A549 (cell line): ENCODE measurements around the gene SPSB1. TPM values are rescaled to one million over a fixed set of nuclear protein-coding genes. Genes with fewer than 3 reads are reported as not detected.

ENCODE experiments used
- ATAC-seq, 2 experiments: fragments of 200-7000 bp in 1 of 2; fragments of >200 bp in 1 of 2; cut with Nextera tagmentation in 1 of 2; cut with Tn5 transposase in 1 of 2; 3 replicates each; pipeline versions ENCODE4 v1.8.0 to v1.9.1; 2018 to 2020; ENCODE audit warnings: mild to moderate bottlenecking in 1 of 2, moderate library complexity in 1 of 2
- CTCF ChIA-PET: fragments of 300-600 bp; sonication (Branson Sonifier 250); formaldehyde crosslinking; extraction: SDS; loops from one replicate; lab custom pipeline; 2021; ENCODE audit warnings: antibody characterized with exemption, inconsistent platforms; lab: Yijun Ruan, JAX
- POLR2A ChIA-PET: fragments of 350-600 bp; formaldehyde crosslinking; extraction: SDS; loops from one replicate; lab custom pipeline; 2021; ENCODE audit warnings: antibody characterized with exemption, inconsistent platforms; lab: Yijun Ruan, JAX
- DNase-seq, 2 experiments: peaks; one replicate each; pipeline versions ENCODE4 v3.0.0 to v3.0.0-alpha.2; 2011 to 2016; ENCODE audit warnings: low read depth in 1 of 2, low spot score in 1 of 2
- FAIRE-seq: peaks from 2 replicates; lab custom pipeline; 2011; peaks lifted over from hg19 to GRCh38; lab: Jason Lieb, UNC
- H3K27ac ChIP-seq, 2 experiments: fragments of >200 bp; sonication (Bioruptor Twin); formaldehyde crosslinking; 3 replicates each; pipeline ENCODE4 v1.5.1; 2016 to 2017
- H3K4me1 ChIP-seq: fragments of >200 bp; sonication (Bioruptor Twin); formaldehyde crosslinking; 3 replicates; pipeline ENCODE4 v1.6.1; 2016
- H3K4me2 ChIP-seq: fragments of >200 bp; sonication (Bioruptor Twin); formaldehyde crosslinking; 3 replicates; pipeline ENCODE4 v1.6.1; 2016
- H3K4me3 ChIP-seq: fragments of >200 bp; sonication (Bioruptor Twin); formaldehyde crosslinking; 3 replicates; pipeline ENCODE4 v1.5.1; 2016
- H3K9me3 ChIP-seq: fragments of >200 bp; sonication (Bioruptor Twin); formaldehyde crosslinking; 3 replicates; pipeline ENCODE4 v1.6.1; 2016
- BHLHE40 ChIP-seq: IDR thresholded peaks from 2 replicates; pipeline ENCODE4 v1.6.1; 2012; ENCODE audit warnings: low read depth, low read length, inconsistent platforms
- CBX2 ChIP-seq: fragments of 200-600 bp; sonication (generic); IDR thresholded peaks from 2 replicates; pipeline ENCODE4 v1.6.1; 2016; ENCODE audit warnings: low read depth, mild to moderate bottlenecking, borderline replicate concordance
- CEBPB ChIP-seq, 2 experiments: fragments of >200 bp in 1 of 2; sonication (Bioruptor Twin) in 1 of 2; formaldehyde crosslinking in 1 of 2; IDR thresholded peaks; 2 replicates each; pipeline ENCODE4 v1.6.1; 2012 to 2016
- EHF ChIP-seq: fragments of 250-450 bp; sonication (Bioruptor Pico); IDR thresholded peaks from 2 replicates; pipeline ENCODE4 v1.5.0; 2020; ENCODE audit warnings: mild to moderate bottlenecking
- EP300 ChIP-seq, 2 experiments: fragments of >200 bp; sonication (Bioruptor Twin); formaldehyde crosslinking; IDR thresholded peaks; 2 replicates in 1 of 2; 3 replicates in 1 of 2; pipeline ENCODE4 v1.6.1; 2016 to 2017
- HEYL ChIP-seq: fragments of 250-450 bp; sonication (Bioruptor Pico); IDR thresholded peaks from 2 replicates; pipeline ENCODE4 v1.8.0; 2021; ENCODE audit warnings: mild to moderate bottlenecking, moderate library complexity
- HOXB13 ChIP-seq: fragments of 250-450 bp; sonication (Bioruptor Pico); IDR thresholded peaks from 2 replicates; pipeline ENCODE4 v1.5.0; 2020; ENCODE audit warnings: low read depth, mild to moderate bottlenecking, moderate library complexity
- JUNB ChIP-seq: fragments of >200 bp; sonication (Bioruptor Twin); formaldehyde crosslinking; IDR thresholded peaks from 2 replicates; pipeline ENCODE4 v1.6.1; 2016
- KDM5A ChIP-seq: fragments of 200-600 bp; sonication (generic); IDR thresholded peaks from 2 replicates; pipeline ENCODE4 v1.6.1; 2016; ENCODE audit warnings: antibody characterized with exemption, mild to moderate bottlenecking
- PHF8 ChIP-seq: fragments of 200-600 bp; sonication (generic); IDR thresholded peaks from 2 replicates; pipeline ENCODE4 v1.6.1; 2016; ENCODE audit warnings: low read depth, mild to moderate bottlenecking, antibody characterized with exemption, moderate library complexity, borderline replicate concordance
- POLR2AphosphoS2 ChIP-seq: conservative IDR thresholded peaks from 2 replicates; pipeline ENCODE4 v1.6.1; 2012; ENCODE audit warnings: low read length, improper control_type of control experiment, inconsistent platforms
- RCOR1 ChIP-seq: fragments of 150-350 bp; IDR thresholded peaks from 2 replicates; pipeline ENCODE4 v1.6.1; 2014; ENCODE audit warnings: antibody characterized with exemption, low read length, low read depth
- RFX5 ChIP-seq: fragments of 450-650 bp; IDR thresholded peaks from 2 replicates; pipeline ENCODE4 v1.7.1; 2014; ENCODE audit warnings: antibody characterized with exemption, mild to moderate bottlenecking, moderate library complexity
- WGBS: methylation state at CpG from one replicate; pipeline ENCODE4 v1.1.6; 2017; ENCODE audit errors: missing lambda C conversion rate; 5-methylcytosine and 5-hydroxymethylcytosine counted together
- polyA plus RNA-seq, 4 experiments: library from polyadenylated mRNA; depleted of rRNA in 3 of 4; stranded (reverse); fragments of >200 nt; fragmentation: RNase III in 1 of 4; extraction: RNeasy Plus Mini Kit Qiagen cat#74134 plus additional on column Dnase treatment in 1 of 4; gene quantifications; 2 replicates in 3 of 4; 3 replicates in 1 of 4; pipeline ENCODE4 v1.2.3, GENCODE V29; 2011 to 2017
- TF ChIP-seq, protein P1 (sequence below): IDR thresholded peaks from 2 replicates; pipeline ENCODE4 v1.6.1; 2012; ENCODE audit warnings: low read depth, borderline replicate concordance
- TF ChIP-seq, protein P2 (sequence below): fragments of >200 bp; sonication (Bioruptor Twin); formaldehyde crosslinking; IDR thresholded peaks from 3 replicates; pipeline ENCODE4 v1.5.1; 2016
- TF ChIP-seq, protein P3 (sequence below): fragments of 150-350 bp; IDR thresholded peaks from 2 replicates; pipeline ENCODE4 v1.6.1; 2014; ENCODE audit warnings: low read depth, mild to moderate bottlenecking, low read length
- TF ChIP-seq, protein P4 (sequence below): IDR thresholded peaks from 2 replicates; pipeline ENCODE4 v1.6.1; 2012
- TF ChIP-seq, protein P5 (sequence below): fragments of >200 bp; sonication (Bioruptor Twin); formaldehyde crosslinking; IDR thresholded peaks from 3 replicates; pipeline ENCODE4 v1.6.1; 2016
- TF ChIP-seq, protein P6 (sequence below): IDR thresholded peaks from 2 replicates; pipeline ENCODE4 v1.6.1; 2012

Gene SPSB1
- polyA plus RNA-seq, 2 of the 4 experiments (the other 2 are of a cell fraction), result 22.3 to 23.7 TPM

DNA sequence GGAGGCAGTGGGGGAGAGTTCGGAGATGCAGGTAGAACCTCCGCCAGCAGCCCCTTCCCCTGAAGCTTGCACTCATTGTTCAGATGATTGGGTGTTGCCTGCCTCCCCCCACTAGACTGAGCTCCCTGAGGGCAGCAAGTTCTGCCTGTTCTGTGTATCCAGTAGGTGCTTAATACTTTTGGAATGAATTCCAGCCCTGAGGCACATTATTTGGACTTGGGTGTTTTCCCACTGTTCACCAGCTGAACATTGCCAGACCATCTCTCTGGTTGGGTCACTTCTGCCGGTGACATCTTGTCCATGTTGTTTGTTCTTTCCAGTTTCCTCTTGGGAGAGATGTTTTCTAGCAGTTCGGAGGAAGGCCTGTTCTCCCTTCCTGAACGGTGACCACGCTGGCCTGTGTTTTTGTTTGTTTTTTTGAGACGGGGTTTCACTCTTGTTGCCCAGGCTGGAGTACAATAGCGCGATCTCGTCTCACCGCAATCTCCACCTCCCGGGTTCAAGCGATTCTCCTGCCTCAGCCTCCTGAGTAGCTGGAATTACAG lies 48.7 kb downstream of the SPSB1 start:
- Histone ChIP-seq H3K9me3 (peaks cover 2% of the 10 kb centered on the region; the same call in 1 of the 3 replicates), H3K4me2 (no peak overlapping the region), H3K27ac (no peak overlapping the region), H3K4me3 (no peak overlapping the region)
- FAIRE-seq (no peak), DNase-seq (no peak)
- 95% methylated on average over 11 of the region's 13 CpGs for WGBS
- TF ChIP-seq PHF8 (no peak), JUNB (no peak)
- TF ChIP-seq, protein P1, sequence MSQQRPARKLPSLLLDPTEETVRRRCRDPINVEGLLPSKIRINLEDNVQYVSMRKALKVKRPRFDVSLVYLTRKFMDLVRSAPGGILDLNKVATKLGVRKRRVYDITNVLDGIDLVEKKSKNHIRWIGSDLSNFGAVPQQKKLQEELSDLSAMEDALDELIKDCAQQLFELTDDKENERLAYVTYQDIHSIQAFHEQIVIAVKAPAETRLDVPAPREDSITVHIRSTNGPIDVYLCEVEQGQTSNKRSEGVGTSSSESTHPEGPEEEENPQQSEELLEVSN, result no peak
- TF ChIP-seq, protein P2, sequence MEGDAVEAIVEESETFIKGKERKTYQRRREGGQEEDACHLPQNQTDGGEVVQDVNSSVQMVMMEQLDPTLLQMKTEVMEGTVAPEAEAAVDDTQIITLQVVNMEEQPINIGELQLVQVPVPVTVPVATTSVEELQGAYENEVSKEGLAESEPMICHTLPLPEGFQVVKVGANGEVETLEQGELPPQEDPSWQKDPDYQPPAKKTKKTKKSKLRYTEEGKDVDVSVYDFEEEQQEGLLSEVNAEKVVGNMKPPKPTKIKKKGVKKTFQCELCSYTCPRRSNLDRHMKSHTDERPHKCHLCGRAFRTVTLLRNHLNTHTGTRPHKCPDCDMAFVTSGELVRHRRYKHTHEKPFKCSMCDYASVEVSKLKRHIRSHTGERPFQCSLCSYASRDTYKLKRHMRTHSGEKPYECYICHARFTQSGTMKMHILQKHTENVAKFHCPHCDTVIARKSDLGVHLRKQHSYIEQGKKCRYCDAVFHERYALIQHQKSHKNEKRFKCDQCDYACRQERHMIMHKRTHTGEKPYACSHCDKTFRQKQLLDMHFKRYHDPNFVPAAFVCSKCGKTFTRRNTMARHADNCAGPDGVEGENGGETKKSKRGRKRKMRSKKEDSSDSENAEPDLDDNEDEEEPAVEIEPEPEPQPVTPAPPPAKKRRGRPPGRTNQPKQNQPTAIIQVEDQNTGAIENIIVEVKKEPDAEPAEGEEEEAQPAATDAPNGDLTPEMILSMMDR, result no peak
- TF ChIP-seq, all 56 proteins: peak for 0
- no peak for ATAC-seq
- H3K4me1 ChIP-seq, result peaks cover 27% of the 10 kb centered on the region
- CTCF ChIA-PET, result no interaction called here
- POLR2A ChIA-PET, result no interaction called here

DNA sequence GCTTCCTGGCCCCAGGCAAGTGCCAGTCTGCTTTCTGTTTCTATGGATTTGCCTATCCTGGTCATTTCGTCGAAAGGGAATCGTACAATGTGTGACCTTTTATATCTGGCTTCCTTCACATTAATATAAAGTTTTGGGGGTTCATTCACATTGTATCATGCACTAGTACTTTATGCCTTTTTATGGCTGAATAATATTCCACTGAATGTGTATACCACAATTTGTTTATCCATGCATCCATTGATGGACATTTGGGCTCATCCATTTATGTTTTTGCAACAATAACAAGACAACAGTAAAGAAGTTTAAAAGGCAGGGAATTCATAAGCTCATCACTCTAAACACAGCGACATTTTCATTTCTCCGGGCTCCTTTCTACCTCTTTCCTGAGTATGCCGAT lies 50.6 kb downstream of the SPSB1 start:
- ChIA-PET POLR2A (no interaction called here), CTCF (interaction anchor here (0.6 kb wide), 1 partner anchor 8 kb away, joined by 3 read pairs; no protein-coding TSS in a partner anchor)
- Histone ChIP-seq H3K9me3 (peaks cover 2% of the 10 kb centered on the region; the same call in 1 of the 3 replicates), H3K4me2 (no peak overlapping the region), H3K4me3 (no peak overlapping the region), H3K4me1 (peaks cover 17% of the 10 kb centered on the region), H3K27ac (no peak overlapping the region)
- no peak for FAIRE-seq
- WGBS, result 97% methylated on average over 6 of the region's 6 CpGs
- TF ChIP-seq KDM5A (no peak), CBX2 (no peak)
- no peak for ATAC-seq
- no peak for DNase-seq

DNA sequence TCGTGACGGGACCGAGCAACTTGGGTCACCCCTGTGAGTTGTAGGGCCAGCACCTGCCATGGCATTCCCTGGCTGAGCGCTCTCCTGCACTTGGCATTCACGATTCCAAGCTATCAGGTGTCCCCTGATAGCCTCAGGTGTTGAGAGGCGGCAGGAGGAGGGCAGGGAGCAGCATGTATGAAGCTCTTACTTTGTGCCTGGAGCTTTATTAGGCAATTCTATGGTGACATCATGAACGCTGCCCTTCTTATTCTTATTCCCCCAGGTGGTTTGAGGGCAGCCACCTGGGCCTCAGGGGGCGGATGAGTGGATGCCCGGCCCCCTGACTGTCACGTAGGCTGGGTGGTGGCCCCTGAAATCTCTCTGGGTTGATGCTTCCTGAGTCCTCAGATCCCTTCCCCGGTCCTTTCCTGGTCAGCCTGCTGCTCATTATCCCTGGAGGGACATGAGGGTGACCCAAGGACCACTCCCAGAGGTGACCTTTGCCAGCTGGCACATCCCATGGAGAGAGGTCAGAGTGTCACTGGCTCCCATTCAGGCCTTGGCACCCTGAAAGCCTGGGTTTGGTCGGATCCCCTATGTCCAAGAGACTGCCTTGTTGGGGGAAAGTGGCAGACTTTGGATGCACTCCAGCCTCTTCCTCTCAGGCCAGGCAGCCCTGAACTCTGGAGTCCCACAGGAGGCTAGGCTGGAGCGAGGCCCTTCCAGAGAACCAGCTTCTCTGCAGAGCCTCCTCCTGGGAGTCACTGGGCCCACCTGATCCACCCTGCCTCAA lies 51.9 kb downstream of the SPSB1 start:
- H3K4me2 ChIP-seq, result no peak overlapping the region
- no peak for FAIRE-seq
- TF ChIP-seq, protein P3, sequence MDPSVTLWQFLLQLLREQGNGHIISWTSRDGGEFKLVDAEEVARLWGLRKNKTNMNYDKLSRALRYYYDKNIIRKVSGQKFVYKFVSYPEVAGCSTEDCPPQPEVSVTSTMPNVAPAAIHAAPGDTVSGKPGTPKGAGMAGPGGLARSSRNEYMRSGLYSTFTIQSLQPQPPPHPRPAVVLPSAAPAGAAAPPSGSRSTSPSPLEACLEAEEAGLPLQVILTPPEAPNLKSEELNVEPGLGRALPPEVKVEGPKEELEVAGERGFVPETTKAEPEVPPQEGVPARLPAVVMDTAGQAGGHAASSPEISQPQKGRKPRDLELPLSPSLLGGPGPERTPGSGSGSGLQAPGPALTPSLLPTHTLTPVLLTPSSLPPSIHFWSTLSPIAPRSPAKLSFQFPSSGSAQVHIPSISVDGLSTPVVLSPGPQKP, result no peak
- no peak for TF ChIP-seq EP300 (IDR thresholded peaks at IDR 0.05)
- TF ChIP-seq POLR2AphosphoS2, result no peak
- no peak for TF ChIP-seq RCOR1
- TF ChIP-seq BHLHE40, result no peak
- TF ChIP-seq, protein P4, sequence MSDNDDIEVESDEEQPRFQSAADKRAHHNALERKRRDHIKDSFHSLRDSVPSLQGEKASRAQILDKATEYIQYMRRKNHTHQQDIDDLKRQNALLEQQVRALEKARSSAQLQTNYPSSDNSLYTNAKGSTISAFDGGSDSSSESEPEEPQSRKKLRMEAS, result no peak
- TF ChIP-seq HOXB13 (CRISPR knock-in tag), result no peak
- TF ChIP-seq, protein P5, sequence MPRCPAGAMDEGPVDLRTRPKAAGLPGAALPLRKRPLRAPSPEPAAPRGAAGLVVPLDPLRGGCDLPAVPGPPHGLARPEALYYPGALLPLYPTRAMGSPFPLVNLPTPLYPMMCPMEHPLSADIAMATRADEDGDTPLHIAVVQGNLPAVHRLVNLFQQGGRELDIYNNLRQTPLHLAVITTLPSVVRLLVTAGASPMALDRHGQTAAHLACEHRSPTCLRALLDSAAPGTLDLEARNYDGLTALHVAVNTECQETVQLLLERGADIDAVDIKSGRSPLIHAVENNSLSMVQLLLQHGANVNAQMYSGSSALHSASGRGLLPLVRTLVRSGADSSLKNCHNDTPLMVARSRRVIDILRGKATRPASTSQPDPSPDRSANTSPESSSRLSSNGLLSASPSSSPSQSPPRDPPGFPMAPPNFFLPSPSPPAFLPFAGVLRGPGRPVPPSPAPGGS, result no peak
- no peak for TF ChIP-seq PHF8
- TF ChIP-seq, protein P6, sequence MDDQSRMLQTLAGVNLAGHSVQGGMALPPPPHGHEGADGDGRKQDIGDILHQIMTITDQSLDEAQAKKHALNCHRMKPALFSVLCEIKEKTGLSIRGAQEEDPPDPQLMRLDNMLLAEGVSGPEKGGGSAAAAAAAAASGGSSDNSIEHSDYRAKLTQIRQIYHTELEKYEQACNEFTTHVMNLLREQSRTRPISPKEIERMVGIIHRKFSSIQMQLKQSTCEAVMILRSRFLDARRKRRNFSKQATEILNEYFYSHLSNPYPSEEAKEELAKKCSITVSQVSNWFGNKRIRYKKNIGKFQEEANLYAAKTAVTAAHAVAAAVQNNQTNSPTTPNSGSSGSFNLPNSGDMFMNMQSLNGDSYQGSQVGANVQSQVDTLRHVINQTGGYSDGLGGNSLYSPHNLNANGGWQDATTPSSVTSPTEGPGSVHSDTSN, result no peak
- TF ChIP-seq CEBPB (IDR thresholded peaks at IDR 0.05), result no peak
- no peak for TF ChIP-seq HEYL (CRISPR knock-in tag)
- TF ChIP-seq RFX5, result no peak
- no peak for TF ChIP-seq EHF (CRISPR knock-in tag)
- TF ChIP-seq, all 56 proteins: peak for 0
- CTCF ChIA-PET, result interaction anchor here (1.3 kb wide), 1 partner anchor 9 kb away, joined by 4 read pairs; no protein-coding TSS in a partner anchor
- Histone ChIP-seq H3K9me3 (peaks cover 2% of the 10 kb centered on the region; the same call in 1 of the 3 replicates), H3K4me1 (peaks cover 7% of the 10 kb centered on the region; the same call in 2 of the 3 replicates), H3K27ac (0 out of 6 replicates have a peak overlapping the region, but pooled peaks of 1 of the 2 experiments have one; percentile 26), H3K4me3 (no peak overlapping the region)
- no peak for DNase-seq
- WGBS, result 91% methylated on average over 10 of the region's 13 CpGs
- POLR2A ChIA-PET, result no interaction called here
- no peak for ATAC-seq
